Peyer's patch (tissue), 4 donors: ENCODE data around the gene VWA5A.

Source experiments
- CTCF ChIP-seq, 6 experiments: fragments of 450-650 bp in 4 of 6; fragments of 200-600 bp in 2 of 6; sonication (generic) in 1 of 6; IDR thresholded peaks; one replicate each; pipeline ENCODE4 v1.5.1; 2017 to 2019; ENCODE audit warnings: antibody characterized with exemption in 6 of 6, mild to moderate bottlenecking in 3 of 6, moderate library complexity in 1 of 6
- POLR2A ChIP-seq, 2 donors: fragments of 450-650 bp; IDR thresholded peaks; one replicate each; pipeline ENCODE4 v1.5.1; 2017; ENCODE audit warnings: antibody characterized with exemption in 2 of 2, mild to moderate bottlenecking in 2 of 2, moderate library complexity in 2 of 2

DNA sequence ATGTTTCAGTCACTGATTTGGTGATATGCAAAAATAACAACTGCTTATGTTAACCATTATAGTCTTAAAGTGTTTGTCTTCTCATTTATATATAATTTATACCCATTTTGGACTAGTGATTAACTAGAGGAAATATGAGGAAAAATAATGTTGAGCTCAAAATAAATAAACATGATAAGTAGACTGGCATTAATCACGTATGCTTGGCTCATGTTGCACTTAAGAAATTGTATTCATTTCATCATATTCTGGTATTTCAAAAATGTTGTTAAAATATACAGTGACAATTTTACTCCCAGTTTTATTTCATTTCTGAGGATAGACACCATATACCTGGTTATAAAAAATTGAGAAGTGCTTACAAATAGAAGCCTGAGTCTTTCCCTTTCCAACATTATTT is 64.1 kb downstream of the VWA5A start:
- TF ChIP-seq CTCF (IDR thresholded peaks at IDR 0.05) (no peak), POLR2A (IDR thresholded peaks at IDR 0.05) (no peak)
